ENCODE results near the gene DOK3.

Gene DOK3

DNA sequence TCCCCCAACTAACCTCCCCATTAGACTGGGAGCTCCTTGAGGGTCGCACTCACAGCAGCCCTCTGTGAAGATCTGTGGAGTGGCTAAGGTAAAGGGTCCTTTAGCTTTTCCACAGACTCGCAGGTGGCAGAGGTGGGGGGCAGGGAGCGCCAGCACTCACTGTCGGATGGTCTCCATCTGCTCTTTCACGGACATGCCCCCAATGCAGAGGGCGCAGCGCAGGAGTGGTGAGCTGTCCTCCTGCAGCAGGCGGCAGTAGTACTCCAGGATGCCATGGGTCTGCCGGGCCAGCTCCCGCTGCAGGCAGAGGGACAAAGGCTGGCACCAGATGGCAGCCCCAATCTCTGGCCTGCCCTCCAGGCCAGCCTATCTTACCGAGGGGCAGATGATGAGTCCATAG is 4.9 kb upstream of the DOK3 start:
- ATAC-seq = no peak
- TF ChIP-seq, protein P1, sequence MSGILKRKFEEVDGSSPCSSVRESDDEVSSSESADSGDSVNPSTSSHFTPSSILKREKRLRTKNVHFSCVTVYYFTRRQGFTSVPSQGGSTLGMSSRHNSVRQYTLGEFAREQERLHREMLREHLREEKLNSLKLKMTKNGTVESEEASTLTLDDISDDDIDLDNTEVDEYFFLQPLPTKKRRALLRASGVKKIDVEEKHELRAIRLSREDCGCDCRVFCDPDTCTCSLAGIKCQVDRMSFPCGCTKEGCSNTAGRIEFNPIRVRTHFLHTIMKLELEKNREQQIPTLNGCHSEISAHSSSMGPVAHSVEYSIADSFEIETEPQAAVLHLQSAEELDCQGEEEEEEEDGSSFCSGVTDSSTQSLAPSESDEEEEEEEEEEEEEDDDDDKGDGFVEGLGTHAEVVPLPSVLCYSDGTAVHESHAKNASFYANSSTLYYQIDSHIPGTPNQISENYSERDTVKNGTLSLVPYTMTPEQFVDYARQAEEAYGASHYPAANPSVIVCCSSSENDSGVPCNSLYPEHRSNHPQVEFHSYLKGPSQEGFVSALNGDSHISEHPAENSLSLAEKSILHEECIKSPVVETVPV (CRISPR knock-in tag; IDR thresholded peaks at IDR 0.05) = no peak
- TF ChIP-seq RARB (CRISPR knock-in tag; IDR thresholded peaks at IDR 0.05) = no peak
- TF ChIP-seq, protein P2, sequence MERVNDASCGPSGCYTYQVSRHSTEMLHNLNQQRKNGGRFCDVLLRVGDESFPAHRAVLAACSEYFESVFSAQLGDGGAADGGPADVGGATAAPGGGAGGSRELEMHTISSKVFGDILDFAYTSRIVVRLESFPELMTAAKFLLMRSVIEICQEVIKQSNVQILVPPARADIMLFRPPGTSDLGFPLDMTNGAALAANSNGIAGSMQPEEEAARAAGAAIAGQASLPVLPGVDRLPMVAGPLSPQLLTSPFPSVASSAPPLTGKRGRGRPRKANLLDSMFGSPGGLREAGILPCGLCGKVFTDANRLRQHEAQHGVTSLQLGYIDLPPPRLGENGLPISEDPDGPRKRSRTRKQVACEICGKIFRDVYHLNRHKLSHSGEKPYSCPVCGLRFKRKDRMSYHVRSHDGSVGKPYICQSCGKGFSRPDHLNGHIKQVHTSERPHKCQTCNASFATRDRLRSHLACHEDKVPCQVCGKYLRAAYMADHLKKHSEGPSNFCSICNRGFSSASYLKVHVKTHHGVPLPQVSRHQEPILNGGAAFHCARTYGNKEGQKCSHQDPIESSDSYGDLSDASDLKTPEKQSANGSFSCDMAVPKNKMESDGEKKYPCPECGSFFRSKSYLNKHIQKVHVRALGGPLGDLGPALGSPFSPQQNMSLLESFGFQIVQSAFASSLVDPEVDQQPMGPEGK (CRISPR knock-in tag; IDR thresholded peaks at IDR 0.05; ENCODE audit: borderline replicate concordance) = no peak
- TF ChIP-seq ISL1 (CRISPR knock-in tag; IDR thresholded peaks at IDR 0.05) = no peak
- no peak for TF ChIP-seq ZNF565 (CRISPR knock-in tag; conservative IDR thresholded peaks at IDR 0.05; ENCODE audit: low read depth)
- TF ChIP-seq ZFP30 (CRISPR knock-in tag; IDR thresholded peaks at IDR 0.05) = no peak
- TF ChIP-seq ARNTL (CRISPR knock-in tag; IDR thresholded peaks at IDR 0.05; ENCODE audit: borderline replicate concordance, low read depth) = no peak

DNA sequence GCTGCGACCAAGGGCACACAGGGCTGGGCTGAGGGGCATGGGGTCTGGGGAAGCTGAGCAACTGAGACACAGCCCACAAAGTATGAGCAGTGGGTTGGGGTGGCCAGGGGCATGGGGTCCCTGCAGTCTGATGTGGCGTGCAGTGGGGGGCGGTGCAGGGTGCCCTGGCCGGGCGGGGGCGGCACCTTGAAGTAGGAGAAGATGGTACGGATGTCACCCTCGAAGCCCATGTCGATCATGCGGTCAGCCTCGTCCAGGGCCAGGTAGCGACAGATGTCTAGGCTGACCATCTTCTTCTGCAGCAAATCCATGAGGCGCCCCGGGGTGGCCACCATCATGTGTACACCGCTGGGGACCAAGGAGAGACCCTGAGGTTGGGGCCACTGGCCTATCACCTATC is 3.9 kb upstream of the DOK3 start:
- TF ChIP-seq TOX (CRISPR knock-in tag; IDR thresholded peaks at IDR 0.05; ENCODE audit: borderline replicate concordance) = no peak
- no peak for TF ChIP-seq ZFP30 (CRISPR knock-in tag; IDR thresholded peaks at IDR 0.05)
- TF ChIP-seq ZNF565 (CRISPR knock-in tag; conservative IDR thresholded peaks at IDR 0.05; ENCODE audit: low read depth) = no peak
- no peak for ATAC-seq

DNA sequence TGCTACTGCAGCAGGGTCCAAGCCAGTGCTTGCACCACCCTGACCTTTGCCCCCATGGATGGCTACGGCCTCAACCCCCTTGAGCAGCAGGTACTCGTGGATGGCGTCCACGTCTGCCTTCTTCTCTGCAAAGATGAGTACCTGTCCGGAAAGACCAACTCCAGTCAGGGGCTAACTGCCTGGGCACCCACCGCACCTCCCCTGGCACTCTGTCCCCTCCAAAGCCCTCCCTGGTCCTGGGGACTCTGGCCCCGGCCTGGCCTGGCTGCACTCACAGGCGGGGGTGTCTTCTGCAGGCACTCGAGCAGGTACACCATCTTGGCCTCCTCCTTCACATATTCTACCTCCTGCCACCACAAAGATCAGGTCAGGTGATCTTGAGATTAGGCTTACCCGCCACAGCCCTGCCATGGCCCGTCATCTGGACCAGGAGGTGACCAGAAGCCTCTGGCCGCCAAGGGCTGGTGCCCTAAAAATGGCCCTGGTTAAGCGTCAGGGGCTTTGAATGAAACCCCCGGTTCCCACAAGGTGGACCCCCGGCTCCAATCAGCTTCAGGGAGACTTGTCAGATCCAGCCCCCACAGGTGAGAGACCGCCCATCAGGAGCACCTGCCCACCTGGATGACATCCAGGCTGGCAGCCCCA is 3.2 kb upstream of the DOK3 start:
- no peak for ATAC-seq
- TF ChIP-seq RARB (CRISPR knock-in tag; IDR thresholded peaks at IDR 0.05) = no peak
- TF ChIP-seq, protein P3, sequence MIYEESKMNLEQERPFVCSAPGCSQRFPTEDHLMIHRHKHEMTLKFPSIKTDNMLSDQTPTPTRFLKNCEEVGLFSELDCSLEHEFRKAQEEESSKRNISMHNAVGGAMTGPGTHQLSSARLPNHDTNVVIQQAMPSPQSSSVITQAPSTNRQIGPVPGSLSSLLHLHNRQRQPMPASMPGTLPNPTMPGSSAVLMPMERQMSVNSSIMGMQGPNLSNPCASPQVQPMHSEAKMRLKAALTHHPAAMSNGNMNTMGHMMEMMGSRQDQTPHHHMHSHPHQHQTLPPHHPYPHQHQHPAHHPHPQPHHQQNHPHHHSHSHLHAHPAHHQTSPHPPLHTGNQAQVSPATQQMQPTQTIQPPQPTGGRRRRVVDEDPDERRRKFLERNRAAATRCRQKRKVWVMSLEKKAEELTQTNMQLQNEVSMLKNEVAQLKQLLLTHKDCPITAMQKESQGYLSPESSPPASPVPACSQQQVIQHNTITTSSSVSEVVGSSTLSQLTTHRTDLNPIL (CRISPR knock-in tag; IDR thresholded peaks at IDR 0.05; ENCODE audit: low read depth) = no peak

DNA sequence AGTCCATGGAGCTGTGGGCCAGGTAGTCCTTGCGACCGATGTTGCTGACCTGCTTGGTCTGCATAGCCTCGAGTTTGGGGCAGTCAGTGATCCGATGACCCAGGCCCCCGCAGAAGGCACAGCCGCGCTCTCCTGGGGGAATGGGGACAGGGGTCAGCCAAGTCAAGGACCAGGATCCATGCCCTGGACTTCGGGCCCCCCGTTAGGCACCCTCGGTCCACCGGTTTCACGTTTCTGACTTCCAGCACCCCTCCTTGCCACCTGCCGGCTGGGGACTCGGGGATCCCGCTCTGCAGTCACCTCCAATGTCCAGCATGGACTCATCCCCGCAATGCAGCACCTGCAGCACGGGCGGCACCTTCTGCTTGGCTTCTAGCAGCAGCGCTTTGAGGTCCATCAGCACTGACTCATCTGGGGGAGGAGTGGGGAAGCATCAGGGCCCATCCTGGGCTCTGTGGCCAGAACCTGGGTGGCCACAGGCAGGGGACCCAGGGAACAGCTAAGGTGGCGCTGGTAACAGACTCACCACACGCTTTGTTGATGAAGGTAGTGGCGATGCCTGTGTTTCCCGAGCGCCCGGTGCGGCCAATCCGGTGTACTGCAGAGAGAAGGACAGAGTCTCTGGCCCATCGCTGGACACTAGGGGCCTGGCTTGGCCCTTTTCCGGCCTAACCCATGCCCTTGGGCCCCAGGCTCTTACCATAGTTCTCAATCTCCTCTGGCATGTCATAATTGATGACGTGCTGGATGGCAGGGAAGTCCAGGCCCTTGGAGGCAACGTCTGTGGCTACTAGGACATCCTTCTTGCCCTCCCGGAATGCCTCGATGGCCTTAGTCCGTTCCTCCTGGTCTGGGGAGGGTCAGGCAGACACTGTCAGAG is 2.4 kb upstream of the DOK3 start:
- TF ChIP-seq, protein P1 (CRISPR knock-in tag; IDR thresholded peaks at IDR 0.05) = no peak
- TF ChIP-seq, protein P3 (CRISPR knock-in tag; IDR thresholded peaks at IDR 0.05; ENCODE audit: low read depth) = no peak
- TF ChIP-seq OSR1 (CRISPR knock-in tag; IDR thresholded peaks at IDR 0.05) = no peak
- TF ChIP-seq, protein P4, sequence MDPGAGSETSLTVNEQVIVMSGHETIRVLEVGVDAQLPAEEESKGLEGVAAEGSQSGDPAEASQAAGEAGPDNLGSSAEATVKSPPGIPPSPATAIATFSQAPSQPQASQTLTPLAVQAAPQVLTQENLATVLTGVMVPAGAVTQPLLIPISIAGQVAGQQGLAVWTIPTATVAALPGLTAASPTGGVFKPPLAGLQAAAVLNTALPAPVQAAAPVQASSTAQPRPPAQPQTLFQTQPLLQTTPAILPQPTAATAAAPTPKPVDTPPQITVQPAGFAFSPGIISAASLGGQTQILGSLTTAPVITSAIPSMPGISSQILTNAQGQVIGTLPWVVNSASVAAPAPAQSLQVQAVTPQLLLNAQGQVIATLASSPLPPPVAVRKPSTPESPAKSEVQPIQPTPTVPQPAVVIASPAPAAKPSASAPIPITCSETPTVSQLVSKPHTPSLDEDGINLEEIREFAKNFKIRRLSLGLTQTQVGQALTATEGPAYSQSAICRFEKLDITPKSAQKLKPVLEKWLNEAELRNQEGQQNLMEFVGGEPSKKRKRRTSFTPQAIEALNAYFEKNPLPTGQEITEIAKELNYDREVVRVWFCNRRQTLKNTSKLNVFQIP (CRISPR knock-in tag; IDR thresholded peaks at IDR 0.05; ENCODE audit: borderline replicate concordance, low read depth) = no peak
- TF ChIP-seq ZNF70 (CRISPR knock-in tag; IDR thresholded peaks at IDR 0.05) = no peak
- TF ChIP-seq ZC3H10 (CRISPR knock-in tag; IDR thresholded peaks at IDR 0.05) = no peak
- TF ChIP-seq TCF4 (CRISPR knock-in tag; IDR thresholded peaks at IDR 0.05; ENCODE audit: borderline replicate concordance) = no peak
- TF ChIP-seq, protein P5, sequence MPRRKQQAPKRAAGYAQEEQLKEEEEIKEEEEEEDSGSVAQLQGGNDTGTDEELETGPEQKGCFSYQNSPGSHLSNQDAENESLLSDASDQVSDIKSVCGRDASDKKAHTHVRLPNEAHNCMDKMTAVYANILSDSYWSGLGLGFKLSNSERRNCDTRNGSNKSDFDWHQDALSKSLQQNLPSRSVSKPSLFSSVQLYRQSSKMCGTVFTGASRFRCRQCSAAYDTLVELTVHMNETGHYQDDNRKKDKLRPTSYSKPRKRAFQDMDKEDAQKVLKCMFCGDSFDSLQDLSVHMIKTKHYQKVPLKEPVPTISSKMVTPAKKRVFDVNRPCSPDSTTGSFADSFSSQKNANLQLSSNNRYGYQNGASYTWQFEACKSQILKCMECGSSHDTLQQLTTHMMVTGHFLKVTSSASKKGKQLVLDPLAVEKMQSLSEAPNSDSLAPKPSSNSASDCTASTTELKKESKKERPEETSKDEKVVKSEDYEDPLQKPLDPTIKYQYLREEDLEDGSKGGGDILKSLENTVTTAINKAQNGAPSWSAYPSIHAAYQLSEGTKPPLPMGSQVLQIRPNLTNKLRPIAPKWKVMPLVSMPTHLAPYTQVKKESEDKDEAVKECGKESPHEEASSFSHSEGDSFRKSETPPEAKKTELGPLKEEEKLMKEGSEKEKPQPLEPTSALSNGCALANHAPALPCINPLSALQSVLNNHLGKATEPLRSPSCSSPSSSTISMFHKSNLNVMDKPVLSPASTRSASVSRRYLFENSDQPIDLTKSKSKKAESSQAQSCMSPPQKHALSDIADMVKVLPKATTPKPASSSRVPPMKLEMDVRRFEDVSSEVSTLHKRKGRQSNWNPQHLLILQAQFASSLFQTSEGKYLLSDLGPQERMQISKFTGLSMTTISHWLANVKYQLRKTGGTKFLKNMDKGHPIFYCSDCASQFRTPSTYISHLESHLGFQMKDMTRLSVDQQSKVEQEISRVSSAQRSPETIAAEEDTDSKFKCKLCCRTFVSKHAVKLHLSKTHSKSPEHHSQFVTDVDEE (CRISPR knock-in tag; IDR thresholded peaks at IDR 0.05) = no peak
- no peak for TF ChIP-seq GLIS3 (CRISPR knock-in tag; IDR thresholded peaks at IDR 0.05)
- TF ChIP-seq, protein P2 (CRISPR knock-in tag; IDR thresholded peaks at IDR 0.05; ENCODE audit: borderline replicate concordance) = no peak
- TF ChIP-seq ZFP30 (CRISPR knock-in tag; IDR thresholded peaks at IDR 0.05) = no peak
- TF ChIP-seq ARNTL (CRISPR knock-in tag; IDR thresholded peaks at IDR 0.05; ENCODE audit: borderline replicate concordance, low read depth) = no peak
- no peak for TF ChIP-seq ZNF565 (CRISPR knock-in tag; conservative IDR thresholded peaks at IDR 0.05; ENCODE audit: low read depth)
- no peak for TF ChIP-seq CSDC2 (CRISPR knock-in tag; IDR thresholded peaks at IDR 0.05)
- no peak for TF ChIP-seq RARB (CRISPR knock-in tag; IDR thresholded peaks at IDR 0.05)
- TF ChIP-seq PPARA (CRISPR knock-in tag; IDR thresholded peaks at IDR 0.05; ENCODE audit: borderline replicate concordance) = no peak
- ATAC-seq = no peak

All from SK-N-SH treated with all-trans-retinoic acid at 6 μM for 48 hours (cell line).